ENCODE data around the gene NDST4.

NDST4 gene

DNA sequence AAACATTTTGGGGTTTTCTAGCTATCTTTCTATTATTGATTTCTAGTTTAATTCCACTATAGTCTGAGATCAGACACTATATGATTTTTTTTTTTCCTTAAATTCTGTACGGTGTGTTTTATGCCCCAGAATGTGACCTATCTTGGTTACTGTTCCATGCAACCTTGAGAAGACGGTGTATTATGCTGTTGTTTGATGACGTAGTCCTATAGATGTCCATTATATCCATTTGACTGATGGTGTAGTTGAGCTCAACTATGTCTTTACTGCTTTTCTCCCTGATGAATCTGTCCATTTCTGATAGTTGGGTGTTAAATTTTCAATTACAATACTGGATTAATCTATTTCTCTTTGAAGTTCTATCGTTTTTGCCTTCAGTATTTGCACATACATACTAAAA lies 212.5 kb downstream of the NDST4 start:
- no peak for DNase-seq

DNA sequence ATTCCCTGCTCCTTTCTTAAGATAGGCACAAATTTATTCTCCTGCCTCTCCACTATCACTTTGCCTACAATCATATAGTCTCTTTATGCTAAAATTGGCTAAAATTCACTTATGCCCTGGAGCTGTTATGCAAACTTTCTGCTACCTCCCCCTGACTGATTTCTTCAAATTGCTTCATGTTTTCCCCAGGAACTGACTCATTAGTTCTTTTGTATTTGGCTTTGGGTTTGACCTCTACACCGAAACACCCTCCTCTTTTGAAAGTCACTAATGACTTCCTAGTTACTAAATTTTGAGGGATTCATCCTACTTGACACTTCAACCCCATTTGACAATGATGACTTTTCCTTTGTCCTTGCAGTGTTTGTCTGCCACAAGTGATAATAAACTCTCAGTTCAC lies 222.6 kb downstream of the NDST4 start:
- no peak for DNase-seq

DNA sequence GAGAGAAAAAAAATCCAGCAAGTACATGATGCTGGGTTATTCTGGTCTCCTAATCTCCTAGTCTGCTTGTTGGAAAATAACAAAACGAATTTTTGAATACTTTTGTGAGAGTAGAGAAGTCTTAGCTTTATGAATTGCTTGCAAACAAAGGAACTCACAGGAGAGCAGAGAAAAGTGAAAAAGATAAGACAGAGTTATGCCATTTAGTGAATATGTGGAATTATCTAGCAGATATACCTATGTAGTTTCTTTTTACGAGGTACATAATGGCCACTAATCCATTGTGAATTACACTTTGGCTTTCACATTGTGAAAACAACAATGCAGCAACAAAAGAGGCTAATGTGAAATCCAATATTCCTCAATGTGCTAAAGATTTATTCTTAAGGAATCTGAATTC lies 226.7 kb downstream of the NDST4 start:
- DNase-seq = no peak

DNA sequence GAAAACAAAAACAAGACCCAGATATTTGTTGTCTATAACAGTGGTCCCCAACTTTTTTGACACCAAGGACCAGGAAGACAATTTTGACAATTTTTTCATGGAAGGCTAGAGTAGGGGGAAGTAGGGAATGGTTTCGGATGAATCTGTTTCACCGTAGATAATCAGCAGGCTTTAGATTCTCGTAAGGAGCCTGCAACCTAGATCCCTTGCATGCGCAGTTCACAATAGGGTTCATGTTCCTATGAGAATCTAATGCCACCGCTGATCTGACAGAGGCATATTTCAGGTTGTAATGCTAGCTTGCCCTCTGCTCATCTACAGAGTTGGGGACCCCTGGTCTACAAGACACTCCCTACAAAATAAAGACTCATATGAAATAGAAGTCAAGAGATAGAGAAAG lies 229.8 kb downstream of the NDST4 start:
- DNase-seq = no peak

DNA sequence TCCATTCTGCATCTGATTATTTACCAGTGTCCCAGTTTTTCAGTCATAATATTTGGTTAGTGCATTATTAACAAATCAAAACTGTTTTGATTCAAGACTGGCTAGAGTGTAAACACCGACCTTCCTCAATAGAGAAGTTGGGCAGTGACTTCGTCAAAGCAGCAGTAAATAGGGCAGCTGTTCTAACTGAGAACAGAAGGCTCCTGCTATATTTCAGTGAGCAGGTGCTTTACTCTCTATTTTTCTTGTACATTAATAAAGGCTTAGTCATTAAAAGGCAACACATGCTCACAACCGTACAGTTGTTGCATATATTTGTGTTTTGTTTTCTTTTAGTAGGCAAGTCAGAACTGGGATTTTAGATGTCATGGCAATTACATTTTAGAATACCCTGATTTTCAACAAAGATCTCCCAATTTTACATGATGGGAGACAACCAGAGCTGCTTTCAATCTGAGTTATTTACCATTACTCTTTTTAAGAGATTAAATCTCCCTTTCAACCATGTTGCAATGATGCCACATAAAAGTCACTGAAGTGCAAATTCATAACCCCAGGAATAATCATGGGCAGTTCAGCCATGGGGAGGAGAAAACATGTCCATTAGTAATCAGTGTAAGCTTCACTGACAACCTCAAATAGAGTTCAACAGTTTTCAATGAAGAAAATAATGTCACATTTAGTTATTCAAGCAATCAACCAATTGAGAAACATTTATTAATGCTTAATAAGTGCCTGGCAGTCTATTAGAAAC lies 233.3 kb downstream of the NDST4 start:
- DNase-seq = peak; percentile 75

DNA sequence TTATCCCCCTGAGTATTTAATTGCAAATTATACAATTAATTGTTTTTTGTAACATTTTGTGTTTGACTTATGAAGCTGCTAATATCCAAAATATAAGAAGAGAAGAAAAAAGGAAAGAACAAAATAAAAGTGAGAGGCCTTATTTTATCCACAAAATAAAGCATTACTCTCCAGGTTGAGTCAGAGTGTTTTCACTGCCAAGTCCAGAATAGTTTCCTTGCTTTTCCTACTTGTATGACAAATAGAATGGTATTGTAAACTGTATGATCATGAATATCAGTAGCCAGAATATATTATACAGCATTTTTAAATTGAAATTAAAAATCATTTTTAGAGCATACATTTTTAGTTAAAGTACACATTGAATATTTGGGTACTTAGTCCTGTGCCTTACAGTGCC lies 237.8 kb downstream of the NDST4 start:
- DNase-seq = no peak

DNA sequence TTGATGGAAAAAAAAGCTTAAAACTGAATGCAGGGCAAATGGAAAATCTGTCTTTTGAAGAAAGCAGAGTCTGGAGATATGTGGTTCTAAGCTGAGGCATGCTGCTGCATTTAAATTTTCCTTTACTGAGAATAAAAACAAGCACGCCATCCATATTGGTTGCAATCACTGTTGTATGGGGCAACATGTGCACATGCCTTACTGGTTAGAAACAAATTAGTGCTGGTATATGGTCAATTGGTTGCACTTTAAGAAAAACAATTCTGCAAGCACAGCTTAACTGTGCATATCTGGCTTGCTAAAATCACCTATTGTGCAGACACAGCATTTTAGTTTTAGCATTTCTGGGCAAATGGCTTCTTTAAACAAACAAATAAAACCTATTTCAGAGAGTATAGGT lies 239.1 kb downstream of the NDST4 start:
- no peak for DNase-seq

DNA sequence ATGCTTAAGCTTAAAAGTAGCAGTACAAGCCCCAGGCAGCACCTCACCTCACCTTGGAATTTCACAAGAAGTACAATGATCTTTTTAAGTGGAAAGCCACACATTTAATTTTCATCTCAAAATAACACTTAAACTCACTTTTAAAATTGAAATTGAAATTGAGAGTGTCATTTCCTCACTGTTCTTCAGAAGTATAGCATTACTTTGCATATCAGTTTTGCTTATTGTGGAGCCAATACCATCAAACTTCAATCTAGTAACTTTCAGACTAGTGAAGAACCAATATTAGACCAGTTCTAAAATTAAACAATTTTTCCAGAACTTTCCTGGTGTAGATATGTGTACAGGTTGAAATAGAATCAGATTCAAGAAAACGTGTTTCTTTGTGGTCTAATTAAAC lies 242.4 kb downstream of the NDST4 start:
- no peak for DNase-seq

DNA sequence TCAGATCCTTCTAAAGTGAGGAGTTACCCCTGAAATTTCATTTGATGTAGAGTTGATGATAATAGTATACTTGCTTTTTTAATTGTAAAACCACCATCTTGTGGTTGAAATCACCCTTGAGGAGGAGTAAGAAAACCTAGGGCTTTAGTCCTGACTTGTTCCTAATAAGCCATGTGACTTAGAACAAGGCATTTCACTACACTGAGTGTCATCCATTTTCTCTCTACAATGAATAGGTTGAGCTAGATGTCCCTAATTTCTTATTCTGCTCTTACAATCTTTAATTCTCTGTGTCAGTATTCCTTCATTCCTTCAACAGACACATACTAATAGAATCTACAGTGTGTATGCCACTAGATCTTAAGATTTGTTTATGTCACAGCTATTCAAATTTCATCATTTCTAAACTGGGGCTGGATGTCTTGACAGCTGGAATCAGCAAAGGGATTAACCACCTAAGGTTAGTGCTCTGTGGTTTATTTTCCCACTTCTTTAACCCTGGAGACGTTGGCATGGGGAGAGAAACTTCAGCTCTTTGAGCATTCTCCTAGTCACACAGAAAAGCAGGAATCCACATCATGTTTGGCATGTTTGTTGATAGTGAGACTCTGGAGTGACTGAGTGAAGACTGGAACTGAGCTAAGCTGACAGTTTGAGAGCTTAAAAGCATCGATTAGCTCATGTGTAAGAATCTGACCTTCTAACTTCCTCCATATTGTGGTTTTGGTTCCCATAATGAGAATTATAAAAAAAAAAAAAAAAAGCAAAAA lies 246.3 kb downstream of the NDST4 start:
- DNase-seq = no peak

DNA sequence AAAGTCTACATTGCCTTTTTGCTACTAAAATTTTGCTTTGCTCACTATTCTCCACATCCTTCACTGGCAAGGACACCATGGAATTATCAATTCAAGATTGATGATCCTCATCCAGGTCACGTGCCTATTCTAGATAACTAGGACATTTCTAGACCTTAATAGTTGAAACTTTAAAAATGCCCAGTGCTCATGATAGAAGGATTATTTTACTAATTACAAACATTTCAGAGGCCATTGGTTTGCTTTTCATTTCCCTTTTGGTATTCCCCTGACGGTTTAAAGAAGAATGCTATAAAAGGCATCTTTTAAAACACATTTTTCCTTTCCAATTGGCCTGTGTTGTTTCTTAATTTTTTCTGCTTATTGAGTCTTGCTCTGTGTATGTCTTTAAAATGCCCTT lies 249.4 kb downstream of the NDST4 start:
- DNase-seq = no peak

DNA sequence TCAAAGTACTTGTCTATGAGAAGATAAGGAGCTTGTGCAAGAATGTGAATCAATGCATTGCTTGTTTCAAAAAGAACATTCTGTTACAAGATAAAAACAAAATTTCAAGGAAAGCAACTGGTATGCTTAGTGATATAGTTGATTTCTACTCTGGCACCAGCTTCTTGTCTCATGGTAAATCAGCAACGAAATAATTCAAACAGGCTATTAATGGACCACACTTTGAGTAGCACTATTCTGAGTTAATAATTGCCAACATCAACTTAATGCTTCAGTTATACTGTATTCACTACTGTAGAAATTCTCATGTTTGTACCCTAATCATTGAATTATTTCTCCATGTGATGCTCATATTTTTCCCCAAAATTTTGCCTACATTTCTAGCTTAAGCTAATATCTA lies 252.6 kb downstream of the NDST4 start:
- DNase-seq = no peak

DNA sequence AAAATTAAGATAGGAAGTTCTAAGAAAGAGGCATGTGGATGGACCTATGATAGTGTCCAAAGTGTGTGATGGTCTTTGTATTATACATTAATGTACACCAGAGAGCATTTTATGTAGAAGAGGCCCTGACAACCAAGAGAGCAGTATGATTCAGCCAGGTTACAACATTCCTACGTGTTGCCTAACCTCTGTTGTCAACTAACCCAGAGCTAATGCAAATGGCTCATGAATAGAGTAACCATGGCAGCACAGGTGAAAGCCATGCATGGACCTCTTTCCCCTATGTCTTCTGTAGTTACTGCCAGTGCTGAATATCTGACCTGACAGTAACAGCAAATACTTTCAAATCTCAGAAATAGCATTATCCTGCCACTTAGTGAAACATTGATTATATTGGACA lies 255.6 kb downstream of the NDST4 start:
- no peak for DNase-seq

DNA sequence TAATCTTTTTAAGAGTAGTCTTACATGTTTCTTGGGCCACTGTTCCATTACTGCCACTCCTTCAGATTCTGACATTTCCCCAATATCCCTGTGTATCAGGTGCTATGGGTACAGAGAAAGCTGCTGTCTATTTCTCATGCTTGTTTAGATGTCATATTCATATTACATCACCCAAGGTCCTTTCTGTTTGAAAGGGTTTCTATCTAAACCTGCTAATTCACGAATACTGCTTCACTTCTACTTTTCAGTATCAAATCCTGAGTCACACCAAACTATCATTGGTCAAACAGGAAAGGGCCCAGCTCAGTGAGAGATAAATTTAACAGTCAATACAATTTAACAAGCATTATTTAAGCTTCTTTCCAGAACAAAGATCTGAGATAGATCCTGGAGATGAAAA lies 273.4 kb downstream of the NDST4 start:
- DNase-seq = no peak

DNA sequence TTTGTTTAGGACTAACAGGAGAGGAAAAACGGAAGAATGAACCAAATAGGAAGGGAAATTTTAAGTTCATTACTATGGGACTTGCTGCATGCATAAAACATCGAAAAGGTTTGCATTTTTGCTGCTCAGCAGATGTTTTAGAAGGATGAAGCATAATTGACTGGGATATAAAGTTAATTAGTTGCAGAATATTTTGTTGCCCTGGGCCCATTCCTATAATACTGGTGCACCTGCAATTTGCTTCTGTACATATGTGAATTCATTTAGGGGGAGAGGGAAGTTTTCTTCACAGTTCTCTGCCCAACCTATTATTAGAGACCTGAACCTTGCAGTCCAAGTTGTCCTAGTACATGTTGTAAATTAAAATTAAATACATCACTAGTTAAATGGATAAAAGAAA lies 282.8 kb downstream of the NDST4 start:
- DNase-seq = no peak

DNA sequence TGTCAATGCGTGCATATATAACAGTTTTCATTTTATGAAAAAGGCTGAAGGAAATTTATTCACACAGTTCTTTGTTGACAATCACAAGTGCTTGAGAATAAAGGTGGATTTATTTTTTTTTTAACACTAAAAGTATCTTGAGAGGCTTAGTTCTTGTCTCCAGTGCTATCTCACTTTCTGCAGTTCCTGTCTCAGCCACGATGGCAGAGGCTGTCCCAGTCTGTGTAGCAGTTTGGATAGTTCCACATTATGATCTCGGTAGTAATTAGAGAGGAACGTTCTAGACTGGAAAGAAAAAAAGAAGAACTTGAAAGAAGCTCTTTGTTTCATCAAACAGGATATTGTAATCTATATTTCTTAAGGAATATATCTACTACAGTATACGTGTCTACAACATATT lies 285.8 kb downstream of the NDST4 start:
- no peak for DNase-seq

DNA sequence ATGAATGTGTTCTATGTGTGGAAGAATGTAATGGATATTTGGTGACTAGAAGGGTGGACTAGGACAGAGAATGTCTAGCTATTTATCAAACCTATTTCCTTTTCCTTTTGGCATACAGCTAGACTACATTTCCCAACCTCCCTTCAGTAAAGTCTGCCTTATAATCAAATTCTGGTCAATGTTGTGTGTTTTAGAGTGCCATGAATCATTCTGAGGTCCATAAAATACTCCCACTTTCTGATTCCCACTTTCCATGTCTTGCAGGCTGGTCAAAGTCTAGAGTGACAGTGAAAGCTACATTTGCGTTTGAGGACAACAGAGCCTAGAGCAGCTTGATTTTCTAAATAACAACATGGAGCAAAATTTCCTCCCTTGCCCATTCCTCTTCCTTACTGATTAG lies 297.7 kb downstream of the NDST4 start:
- no peak for DNase-seq

DNA sequence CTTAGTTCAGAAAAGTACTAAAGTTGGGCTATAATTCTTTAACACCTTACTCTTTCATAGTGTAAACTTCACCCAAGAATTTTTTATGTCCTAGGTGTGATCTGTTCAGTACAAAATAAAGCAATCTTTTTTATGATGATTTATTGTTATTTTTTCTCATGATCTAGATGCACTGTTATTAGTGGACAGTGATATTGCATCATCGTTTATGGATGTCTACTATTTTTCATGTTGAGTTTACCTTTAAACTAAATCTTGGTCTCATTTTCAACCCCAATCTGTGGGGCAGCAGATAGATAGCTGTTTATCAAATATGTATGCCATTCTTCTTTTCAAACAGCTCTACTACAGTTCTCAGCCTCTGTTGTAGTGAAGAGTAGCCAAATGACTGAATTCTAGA lies 299.5 kb downstream of the NDST4 start:
- no peak for DNase-seq

DNA sequence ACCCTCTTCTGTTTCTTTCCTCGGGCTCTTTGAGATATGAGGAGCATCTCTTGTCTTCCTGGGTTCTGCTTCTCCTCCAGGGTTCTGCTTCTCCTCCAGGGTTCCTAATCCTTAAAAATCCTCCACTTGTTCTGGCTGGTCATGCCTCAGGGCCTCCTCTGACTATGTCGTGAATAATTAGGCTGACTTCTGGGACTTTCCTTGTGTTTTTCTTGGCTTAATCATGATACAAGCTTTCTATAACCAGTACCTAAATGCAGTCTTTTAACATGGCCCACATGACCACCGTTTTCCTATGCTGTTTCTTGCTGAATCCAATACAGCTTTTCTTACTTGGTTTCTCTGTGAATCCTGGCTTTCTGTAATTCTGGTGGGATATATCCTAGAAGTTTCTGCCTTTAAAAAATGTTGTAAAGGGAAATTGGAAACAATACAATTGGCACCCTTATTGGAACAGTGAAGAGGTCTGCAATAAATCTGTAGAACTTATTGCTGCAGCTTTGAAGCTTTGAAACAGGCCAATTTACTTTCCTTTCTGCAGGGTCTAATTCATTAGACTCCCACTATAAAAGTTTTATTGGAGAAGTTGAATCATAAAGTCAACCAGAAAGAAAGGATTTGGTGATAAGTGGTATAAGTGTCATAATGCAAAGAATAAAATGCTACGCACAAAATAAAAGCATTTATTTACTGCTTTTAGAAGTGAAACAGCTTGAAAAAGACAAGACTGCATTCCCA lies 301.7 kb downstream of the NDST4 start:
- no peak for DNase-seq

DNA sequence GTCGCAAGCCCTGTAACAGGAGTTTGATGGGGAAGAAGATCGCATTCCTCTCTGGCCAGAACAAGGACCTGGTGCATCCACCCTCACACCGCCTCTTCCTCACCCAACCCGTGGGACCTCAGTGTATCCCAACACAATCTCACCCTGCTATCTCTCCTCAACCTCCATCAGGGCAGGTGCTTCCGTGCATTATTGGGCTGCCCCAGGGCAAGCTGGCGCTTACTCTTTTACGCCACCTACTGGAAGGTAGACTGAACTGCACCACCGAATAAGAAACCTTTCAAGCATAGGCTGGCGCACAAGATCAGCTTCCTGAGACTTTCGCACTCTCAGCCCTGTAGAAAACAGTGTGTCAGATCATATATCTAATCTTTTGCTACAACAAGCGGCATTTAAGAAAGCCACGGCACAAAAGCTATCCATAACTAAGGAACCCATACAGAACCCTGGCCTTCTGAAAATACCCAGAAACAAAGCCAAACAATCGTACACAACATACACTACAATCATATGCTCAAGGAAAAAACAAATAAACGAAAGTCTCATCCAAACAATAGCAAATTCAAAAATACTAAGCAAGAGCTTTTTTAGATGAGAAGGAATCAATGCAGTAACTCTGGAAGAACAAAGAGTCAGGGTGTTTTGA lies 305.5 kb downstream of the NDST4 start:
- DNase-seq = no peak

DNA sequence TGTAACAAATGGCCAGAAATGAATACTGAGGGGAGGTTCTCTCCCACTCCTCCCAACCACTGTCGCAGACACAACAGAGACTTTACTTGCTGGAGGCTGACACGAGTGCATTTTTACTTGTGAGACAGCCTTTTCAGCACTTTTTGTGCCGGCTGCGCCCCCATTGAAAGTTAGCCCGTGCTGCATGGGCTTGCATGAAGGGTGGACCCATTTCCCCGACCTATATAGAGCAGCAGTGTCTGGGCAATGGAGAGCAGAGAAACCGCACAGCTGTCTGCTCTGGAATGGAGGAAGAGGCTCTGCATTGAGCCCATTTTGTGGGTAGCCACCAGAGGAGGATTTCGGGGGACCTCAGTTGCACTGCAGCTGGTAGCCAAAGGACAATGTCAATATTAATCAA lies 306.1 kb downstream of the NDST4 start:
- DNase-seq = no peak

DNA sequence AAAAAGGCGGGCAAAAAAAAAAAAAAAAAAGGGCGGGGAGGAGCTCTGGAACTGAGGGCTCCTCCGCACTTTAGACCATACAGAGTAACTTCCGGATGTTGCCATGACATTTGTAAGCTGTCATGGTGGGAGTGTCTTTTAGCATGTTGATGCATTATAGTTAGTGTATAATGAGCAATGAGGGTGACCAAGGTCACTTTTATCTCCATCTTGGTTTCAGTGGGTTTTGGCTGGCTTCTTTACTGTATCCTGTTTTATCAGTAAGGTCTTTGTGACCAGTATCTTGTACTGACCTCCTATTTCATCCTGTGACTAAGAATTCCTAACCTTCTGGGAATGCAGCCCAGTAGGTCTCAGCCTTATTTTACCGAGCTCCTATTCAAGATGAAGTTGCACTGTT lies 321.4 kb downstream of the NDST4 start:
- DNase-seq = no peak

DNA sequence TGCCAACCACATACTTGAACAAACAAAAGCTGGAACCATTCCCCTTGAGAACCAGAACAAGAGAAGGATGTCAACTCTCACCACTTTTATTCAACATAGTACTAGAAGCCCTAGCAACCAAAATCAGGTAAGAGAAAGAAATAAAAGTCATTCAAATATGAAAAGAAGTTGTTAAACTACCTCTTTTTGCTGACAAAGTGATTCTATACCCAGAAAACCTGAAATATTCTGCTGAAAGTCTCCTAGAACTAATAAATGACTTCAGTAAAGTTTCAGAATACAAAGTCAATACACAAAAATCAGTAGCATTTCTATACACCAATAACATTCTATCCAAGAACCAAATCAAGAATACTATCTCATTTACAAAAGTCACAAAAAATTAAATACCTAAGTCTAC lies 327.9 kb downstream of the NDST4 start:
- no peak for DNase-seq

DNA sequence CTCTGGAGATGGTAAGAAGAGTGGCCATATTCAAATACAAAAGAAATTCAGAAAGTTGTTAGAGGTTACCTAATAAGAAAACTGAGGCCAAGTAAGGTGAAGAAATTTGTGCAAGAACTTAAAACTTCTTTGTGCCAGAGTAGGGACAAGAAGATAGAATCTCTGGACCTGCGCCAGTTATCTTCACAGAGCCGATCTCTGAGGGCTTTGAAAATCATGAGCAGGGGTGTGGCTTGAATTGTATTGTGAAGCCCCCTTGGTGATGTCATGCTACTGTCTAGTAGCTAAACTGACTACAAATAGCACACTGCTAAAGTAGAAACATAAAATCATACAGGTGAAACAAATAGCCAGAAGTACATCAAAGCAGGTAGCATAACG lies 330.2 kb downstream of the NDST4 start:
- DNase-seq = no peak
